ENCODE results near the gene GPRC5A. TPM values are rescaled to one million over a fixed set of nuclear protein-coding genes. Genes with fewer than 3 reads are reported as not detected.

The GPRC5A gene
- total and polyA plus RNA-seq, 10 of the 15 experiments (the other 5 are each of a cell fraction or from before 2014, with no cell fraction given) = 0.10 to 2.8 (median 1.1) TPM

DNA sequence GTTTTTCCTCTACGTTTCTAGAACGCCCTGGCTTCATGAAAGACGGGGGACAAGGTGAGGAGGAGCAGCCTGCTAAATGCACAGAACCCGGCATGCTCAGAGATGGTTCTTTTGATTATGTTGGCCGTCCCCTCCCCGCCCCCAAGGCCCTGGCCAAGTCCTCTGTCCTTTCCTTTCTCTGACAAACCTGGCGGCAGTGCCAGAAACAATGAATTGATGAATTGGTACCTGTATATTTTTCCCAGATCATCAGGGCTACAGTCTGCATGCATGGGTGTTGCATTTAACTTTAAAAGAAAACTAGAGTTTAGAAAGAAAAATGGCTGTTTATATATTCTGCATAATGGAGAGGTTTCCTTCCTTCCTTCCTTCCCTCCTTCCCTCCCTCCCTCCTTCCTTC lies 31.6 kb downstream of the GPRC5A start (continued):
- TF ChIP-seq, protein P1, sequence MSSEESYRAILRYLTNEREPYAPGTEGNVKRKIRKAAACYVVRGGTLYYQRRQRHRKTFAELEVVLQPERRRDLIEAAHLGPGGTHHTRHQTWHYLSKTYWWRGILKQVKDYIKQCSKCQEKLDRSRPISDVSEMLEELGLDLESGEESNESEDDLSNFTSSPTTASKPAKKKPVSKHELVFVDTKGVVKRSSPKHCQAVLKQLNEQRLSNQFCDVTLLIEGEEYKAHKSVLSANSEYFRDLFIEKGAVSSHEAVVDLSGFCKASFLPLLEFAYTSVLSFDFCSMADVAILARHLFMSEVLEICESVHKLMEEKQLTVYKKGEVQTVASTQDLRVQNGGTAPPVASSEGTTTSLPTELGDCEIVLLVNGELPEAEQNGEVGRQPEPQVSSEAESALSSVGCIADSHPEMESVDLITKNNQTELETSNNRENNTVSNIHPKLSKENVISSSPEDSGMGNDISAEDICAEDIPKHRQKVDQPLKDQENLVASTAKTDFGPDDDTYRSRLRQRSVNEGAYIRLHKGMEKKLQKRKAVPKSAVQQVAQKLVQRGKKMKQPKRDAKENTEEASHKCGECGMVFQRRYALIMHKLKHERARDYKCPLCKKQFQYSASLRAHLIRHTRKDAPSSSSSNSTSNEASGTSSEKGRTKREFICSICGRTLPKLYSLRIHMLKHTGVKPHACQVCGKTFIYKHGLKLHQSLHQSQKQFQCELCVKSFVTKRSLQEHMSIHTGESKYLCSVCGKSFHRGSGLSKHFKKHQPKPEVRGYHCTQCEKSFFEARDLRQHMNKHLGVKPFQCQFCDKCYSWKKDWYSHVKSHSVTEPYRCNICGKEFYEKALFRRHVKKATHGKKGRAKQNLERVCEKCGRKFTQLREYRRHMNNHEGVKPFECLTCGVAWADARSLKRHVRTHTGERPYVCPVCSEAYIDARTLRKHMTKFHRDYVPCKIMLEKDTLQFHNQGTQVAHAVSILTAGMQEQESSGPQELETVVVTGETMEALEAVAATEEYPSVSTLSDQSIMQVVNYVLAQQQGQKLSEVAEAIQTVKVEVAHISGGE (CRISPR knock-in tag; IDR thresholded peaks at IDR 0.05) = no peak
- no peak for TF ChIP-seq BRCA1 (IDR thresholded peaks at IDR 0.05; ENCODE audit: low read depth, low read length)
- TF ChIP-seq RELA (IDR thresholded peaks at IDR 0.05; ENCODE audit: borderline replicate concordance, partially characterized antibody) = no peak
- TF ChIP-seq, protein P2, sequence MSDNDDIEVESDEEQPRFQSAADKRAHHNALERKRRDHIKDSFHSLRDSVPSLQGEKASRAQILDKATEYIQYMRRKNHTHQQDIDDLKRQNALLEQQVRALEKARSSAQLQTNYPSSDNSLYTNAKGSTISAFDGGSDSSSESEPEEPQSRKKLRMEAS (IDR thresholded peaks at IDR 0.05; ENCODE audit: low read depth, low read length) = no peak
- TF ChIP-seq, protein P3, sequence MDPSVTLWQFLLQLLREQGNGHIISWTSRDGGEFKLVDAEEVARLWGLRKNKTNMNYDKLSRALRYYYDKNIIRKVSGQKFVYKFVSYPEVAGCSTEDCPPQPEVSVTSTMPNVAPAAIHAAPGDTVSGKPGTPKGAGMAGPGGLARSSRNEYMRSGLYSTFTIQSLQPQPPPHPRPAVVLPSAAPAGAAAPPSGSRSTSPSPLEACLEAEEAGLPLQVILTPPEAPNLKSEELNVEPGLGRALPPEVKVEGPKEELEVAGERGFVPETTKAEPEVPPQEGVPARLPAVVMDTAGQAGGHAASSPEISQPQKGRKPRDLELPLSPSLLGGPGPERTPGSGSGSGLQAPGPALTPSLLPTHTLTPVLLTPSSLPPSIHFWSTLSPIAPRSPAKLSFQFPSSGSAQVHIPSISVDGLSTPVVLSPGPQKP (IDR thresholded peaks at IDR 0.05; ENCODE audit: low read depth, low read length) = no peak
- TF ChIP-seq, protein P4, sequence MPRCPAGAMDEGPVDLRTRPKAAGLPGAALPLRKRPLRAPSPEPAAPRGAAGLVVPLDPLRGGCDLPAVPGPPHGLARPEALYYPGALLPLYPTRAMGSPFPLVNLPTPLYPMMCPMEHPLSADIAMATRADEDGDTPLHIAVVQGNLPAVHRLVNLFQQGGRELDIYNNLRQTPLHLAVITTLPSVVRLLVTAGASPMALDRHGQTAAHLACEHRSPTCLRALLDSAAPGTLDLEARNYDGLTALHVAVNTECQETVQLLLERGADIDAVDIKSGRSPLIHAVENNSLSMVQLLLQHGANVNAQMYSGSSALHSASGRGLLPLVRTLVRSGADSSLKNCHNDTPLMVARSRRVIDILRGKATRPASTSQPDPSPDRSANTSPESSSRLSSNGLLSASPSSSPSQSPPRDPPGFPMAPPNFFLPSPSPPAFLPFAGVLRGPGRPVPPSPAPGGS (IDR thresholded peaks at IDR 0.05; ENCODE audit: borderline replicate concordance, insufficient read depth, low read depth, low read length, poor library complexity, severe bottlenecking) = no peak
- TF ChIP-seq TCF3 (IDR thresholded peaks at IDR 0.05; ENCODE audit: borderline replicate concordance, insufficient read depth, low read depth, low read length) = no peak
- no peak for TF ChIP-seq JUNB (IDR thresholded peaks at IDR 0.05)
- TF ChIP-seq ESRRA (IDR thresholded peaks at IDR 0.05; ENCODE audit: low read length) = no peak
- TF ChIP-seq PAX5 (IDR thresholded peaks at IDR 0.05; ENCODE audit: borderline replicate concordance, low read depth, low read length) = no peak

Measured in GM12878 (cell line).